Neuron (in vitro differentiated cells): ENCODE data around the gene ZNF586.
"Not testable (repeated sequence)": the region's sequence is repeated elsewhere in the genome, so short reads cannot be mapped to it uniquely, and the experiment has no call there.

Experiments used
- H2AFZ ChIP-seq: one replicate; pipeline ENCODE4 v1.6.1; 2013; ENCODE audit warnings: low read depth, mild to moderate bottlenecking, inconsistent platforms, low read length, moderate library complexity
- H3K27me3 ChIP-seq: one replicate; pipeline ENCODE4 v1.6.1; 2013; ENCODE audit warnings: low read length; ENCODE audit not compliant: insufficient read depth
- H3K36me3 ChIP-seq: one replicate; pipeline ENCODE4 v1.6.1; 2013; ENCODE audit warnings: low read length; ENCODE audit not compliant: insufficient read depth
- H3K4me1 ChIP-seq: one replicate; pipeline ENCODE4 v1.6.1; 2013; ENCODE audit warnings: low read length; ENCODE audit not compliant: insufficient read depth
- H3K4me3 ChIP-seq: 2 replicates; pipeline ENCODE4 v1.5.1; 2013; ENCODE audit warnings: mild to moderate bottlenecking, low read length, moderate library complexity
- H3K9me3 ChIP-seq: one replicate; pipeline ENCODE4 v1.6.1; 2013; ENCODE audit warnings: low read length

Gene ZNF586

GRCh38 chr19:57803594-57804325 is 34.3 kb downstream of the ZNF586 start:
- peaks cover 12% of the 10 kb centered on the region for H3K4me1 ChIP-seq
- H3K27me3 ChIP-seq, result no peaks in the 10 kb centered on the region

GRCh38 chr19:57807541-57807940 is 38.1 kb downstream of the ZNF586 start:
- Histone ChIP-seq H3K36me3 (peaks cover 25% of the 10 kb centered on the region), H3K4me1 (peaks cover 12% of the 10 kb centered on the region), H3K27me3 (no peaks in the 10 kb centered on the region), H3K4me3 (no peak overlapping the region), H3K9me3 (no peaks in the 10 kb centered on the region), H2AFZ (no peak overlapping the region)

More at GRCh38 chr19:57803594-57804325, 34.3 kb downstream of the ZNF586 start:
- Histone ChIP-seq H3K4me3 (peak overlapping the region; percentile 61), H3K36me3 (peaks cover 21% of the 10 kb centered on the region), H3K9me3 (no peaks in the 10 kb centered on the region), H2AFZ (peak overlapping the region; percentile 95)

- H3K4me1 ChIP-seq, H3K9me3 ChIP-seq, H2AFZ ChIP-seq, H3K27me3 ChIP-seq, H3K4me3 ChIP-seq: not testable (repeated sequence)
- peaks cover 28% of the 10 kb centered on the region for H3K36me3 ChIP-seq
Measured at GRCh38 chr19:57810410-57811295, 41.2 kb downstream of the ZNF586 start.

GRCh38 chr19:57812226-57812625 is 42.8 kb downstream of the ZNF586 start:
- no peak overlapping the region for H3K4me3 ChIP-seq

GRCh38 chr19:57812975-57813820 is 43.7 kb downstream of the ZNF586 start:
- not testable (repeated sequence) for H2AFZ ChIP-seq, H3K4me3 ChIP-seq, H3K9me3 ChIP-seq, H3K27me3 ChIP-seq, H3K4me1 ChIP-seq
- H3K36me3 ChIP-seq, result peaks cover 16% of the 10 kb centered on the region

More at GRCh38 chr19:57812226-57812625, 42.8 kb downstream of the ZNF586 start:
- Histone ChIP-seq H3K27me3 (no peaks in the 10 kb centered on the region), H3K9me3 (no peaks in the 10 kb centered on the region), H3K4me1 (peaks cover 10% of the 10 kb centered on the region), H2AFZ (no peak overlapping the region), H3K36me3 (peaks cover 23% of the 10 kb centered on the region)

GRCh38 chr19:57813919-57814504 is 44.5 kb downstream of the ZNF586 start:
- H3K27me3 ChIP-seq, result no peaks in the 10 kb centered on the region
- H2AFZ ChIP-seq, result no peak overlapping the region
- no peaks in the 10 kb centered on the region for H3K9me3 ChIP-seq
- peaks cover 10% of the 10 kb centered on the region for H3K4me1 ChIP-seq
- H3K36me3 ChIP-seq, result peaks cover 11% of the 10 kb centered on the region
- H3K4me3 ChIP-seq, result peak overlapping the region; percentile 91

GRCh38 chr19:57814505-57815246 is 45.2 kb downstream of the ZNF586 start, which contains the start of gene ZNF552:
Gene ZNF552 (minus strand): TSS chr19:57814913. CDS start chr19:57814743, 170 bp downstream.
- peaks cover 9% of the 10 kb centered on the region for H3K36me3 ChIP-seq
- H3K27me3 ChIP-seq, result no peaks in the 10 kb centered on the region
- peak within 1 kb of the TSS; percentile 91 for H3K4me3 ChIP-seq
- H2AFZ ChIP-seq, result peak within 1 kb of the TSS; percentile 67
- H3K9me3 ChIP-seq, result no peaks in the 10 kb centered on the region
- H3K4me1 ChIP-seq, result peaks cover 10% of the 10 kb centered on the region

- peaks cover 15% of the 10 kb centered on the region for H3K4me1 ChIP-seq
- no peak overlapping the region for H3K4me3 ChIP-seq
- peaks cover 5% of the 10 kb centered on the region for H3K36me3 ChIP-seq
- no peaks in the 10 kb centered on the region for H3K27me3 ChIP-seq
- H2AFZ ChIP-seq, result peak overlapping the region; percentile 67
- H3K9me3 ChIP-seq, result no peaks in the 10 kb centered on the region
Measured at GRCh38 chr19:57815247-57816075, 46.0 kb downstream of the ZNF586 start.

- H3K4me3 ChIP-seq, result no peak overlapping the region
- H3K4me1 ChIP-seq, result peaks cover 19% of the 10 kb centered on the region
- H3K27me3 ChIP-seq, result no peaks in the 10 kb centered on the region
- H2AFZ ChIP-seq, result no peak overlapping the region
- peaks cover 12% of the 10 kb centered on the region for H3K36me3 ChIP-seq
- no peaks in the 10 kb centered on the region for H3K9me3 ChIP-seq
Measured at GRCh38 chr19:57816652-57817051, 47.2 kb downstream of the ZNF586 start.

GRCh38 chr19:57817976-57818375 is 48.5 kb downstream of the ZNF586 start:
- H2AFZ ChIP-seq, result no peak overlapping the region

GRCh38 chr19:57818378-57818777 is 48.9 kb downstream of the ZNF586 start:
- H3K4me3 ChIP-seq, result no peak overlapping the region
- H3K36me3 ChIP-seq, result peaks cover 9% of the 10 kb centered on the region
- no peaks in the 10 kb centered on the region for H3K9me3 ChIP-seq

More at GRCh38 chr19:57817976-57818375, 48.5 kb downstream of the ZNF586 start:
- peaks cover 19% of the 10 kb centered on the region for H3K4me1 ChIP-seq
- no peak overlapping the region for H3K4me3 ChIP-seq
- no peaks in the 10 kb centered on the region for H3K9me3 ChIP-seq
- H3K36me3 ChIP-seq, result peaks cover 10% of the 10 kb centered on the region
- H3K27me3 ChIP-seq, result no peaks in the 10 kb centered on the region

More at GRCh38 chr19:57818378-57818777, 48.9 kb downstream of the ZNF586 start:
- peaks cover 19% of the 10 kb centered on the region for H3K4me1 ChIP-seq
- H3K27me3 ChIP-seq, result no peaks in the 10 kb centered on the region
- no peak overlapping the region for H2AFZ ChIP-seq
